ENCODE data around the gene HS6ST2. TPM values are rescaled to one million over a fixed set of nuclear protein-coding genes. Genes with fewer than 3 reads are reported as not detected.

The HS6ST2 gene
- polyA plus RNA-seq, 1 donor (not counting 4 experiments of a cell fraction or from before 2014, with no cell fraction given) = 0.43 TPM

- Histone ChIP-seq H3K4me1 (ENCODE audit: control insufficient read depth, extremely low read depth, insufficient read depth, low read length) (no peaks in the 10 kb centered on the region), H3K4me2 (ENCODE audit: control insufficient read depth, extremely low read depth, insufficient read depth, low read depth, low read length) (no peak overlapping the region), H3K36me3 (ENCODE audit: control insufficient read depth in 2 of 2, extremely low read depth in 1 of 2, insufficient read depth in 2 of 2, low read length in 2 of 2) (no peaks in the 10 kb centered on the region), H3K27ac (ENCODE audit: control insufficient read depth, insufficient read depth, low read length) (no peak overlapping the region), H3K9me1 (ENCODE audit: control insufficient read depth, extremely low read depth, insufficient read depth, low read length) (no peaks in the 10 kb centered on the region), H4K20me1 (ENCODE audit: control insufficient read depth, extremely low read depth, insufficient read depth, low read length) (no peaks in the 10 kb centered on the region), H3K79me2 (ENCODE audit: control insufficient read depth, insufficient read depth, low read length) (no peaks in the 10 kb centered on the region), H3K4me3 (ENCODE audit: control insufficient read depth in 2 of 3, extremely low read depth in 1 of 3, insufficient read depth in 2 of 3, low read depth in 1 of 3, low read length in 3 of 3) (no peak overlapping the region), H3K9ac (ENCODE audit: control insufficient read depth, extremely low read depth, insufficient read depth, low read length) (no peak overlapping the region), H3K9me3 (ENCODE audit: control insufficient read depth, low read depth, low read length) (no peaks in the 10 kb centered on the region), H2AFZ (ENCODE audit: control insufficient read depth, low read length) (no peak overlapping the region), H3K27me3 (ENCODE audit: control insufficient read depth, extremely low read depth, insufficient read depth, low read length) (no peaks in the 10 kb centered on the region)
- dilution Hi-C loops (cut with MboI; ENCODE audit: extremely low pct_ligation_motif_present, low sequenced_read_pairs) = no loop called here
- TF ChIP-seq EZH2 (IDR thresholded peaks at IDR 0.05; ENCODE audit: low read length) (no peak), CTCF (optimal IDR thresholded peaks at IDR 0.05 in 1 of 3, IDR thresholded peaks at IDR 0.05 in 1 of 3, conservative IDR thresholded peaks at IDR 0.05 in 1 of 3; ENCODE audit: extremely low read depth in 1 of 3, insufficient read depth in 2 of 3, low read length in 3 of 3) (peak; percentile 24 to 75 (median 58))
- DNase-seq (ENCODE audit: low read depth, low spot score) (no peak), FAIRE-seq (no peak)
These were observed 217.9 kb downstream of the HS6ST2 start for GRCh38 chrX:132740316-132741123.

GRCh38 chrX:132738951-132739350, 219.5 kb downstream of the HS6ST2 start:
- H2AFZ ChIP-seq (ENCODE audit: control insufficient read depth, low read length) = no peak overlapping the region
- H3K9ac ChIP-seq (ENCODE audit: control insufficient read depth, extremely low read depth, insufficient read depth, low read length) = no peak overlapping the region
- no peak overlapping the region for H3K4me3 ChIP-seq (ENCODE audit: control insufficient read depth in 2 of 3, extremely low read depth in 1 of 3, insufficient read depth in 2 of 3, low read depth in 1 of 3, low read length in 3 of 3)
- H3K36me3 ChIP-seq (ENCODE audit: control insufficient read depth in 2 of 2, extremely low read depth in 1 of 2, insufficient read depth in 2 of 2, low read length in 2 of 2) = no peaks in the 10 kb centered on the region
- no peaks in the 10 kb centered on the region for H3K9me1 ChIP-seq (ENCODE audit: control insufficient read depth, extremely low read depth, insufficient read depth, low read length)
- H3K27me3 ChIP-seq (ENCODE audit: control insufficient read depth, extremely low read depth, insufficient read depth, low read length) = no peaks in the 10 kb centered on the region
- FAIRE-seq = no peak
- dilution Hi-C loops (cut with MboI; ENCODE audit: extremely low pct_ligation_motif_present, low sequenced_read_pairs) = no loop called here
- H3K4me1 ChIP-seq (ENCODE audit: control insufficient read depth, extremely low read depth, insufficient read depth, low read length) = no peaks in the 10 kb centered on the region
- no peaks in the 10 kb centered on the region for H4K20me1 ChIP-seq (ENCODE audit: control insufficient read depth, extremely low read depth, insufficient read depth, low read length)
- no peak for TF ChIP-seq EZH2 (IDR thresholded peaks at IDR 0.05; ENCODE audit: low read length)
- TF ChIP-seq CTCF (optimal IDR thresholded peaks at IDR 0.05 in 1 of 3, IDR thresholded peaks at IDR 0.05 in 1 of 3, conservative IDR thresholded peaks at IDR 0.05 in 1 of 3; ENCODE audit: extremely low read depth in 1 of 3, insufficient read depth in 2 of 3, low read length in 3 of 3) = no peak
- no peaks in the 10 kb centered on the region for H3K9me3 ChIP-seq (ENCODE audit: control insufficient read depth, low read depth, low read length)
- no peak for DNase-seq (ENCODE audit: low read depth, low spot score)
- H3K4me2 ChIP-seq (ENCODE audit: control insufficient read depth, extremely low read depth, insufficient read depth, low read depth, low read length) = no peak overlapping the region
- H3K79me2 ChIP-seq (ENCODE audit: control insufficient read depth, insufficient read depth, low read length) = no peaks in the 10 kb centered on the region
- H3K27ac ChIP-seq (ENCODE audit: control insufficient read depth, insufficient read depth, low read length) = no peak overlapping the region
